GM12878 (cell line): Measurements from ENCODE around the gene CTIF.

ENCODE experiments used
- JUNB ChIP-seq: IDR thresholded peaks from 2 replicates; pipeline ENCODE4 v1.6.1; 2016; ENCODE audit warnings: antibody characterized with exemption, mild to moderate bottlenecking
- POLR2A ChIP-seq: IDR thresholded peaks from 2 replicates; pipeline ENCODE4 v1.6.1; 2011; ENCODE audit warnings: low read depth, mild to moderate bottlenecking, low read length
- POLR2AphosphoS5 ChIP-seq: IDR thresholded peaks from 2 replicates; pipeline ENCODE4 v1.6.1; 2011; ENCODE audit warnings: mild to moderate bottlenecking, low read length, inconsistent platforms

GRCh38 chr18:48734460-48734859 lies 195.6 kb downstream of the CTIF start:
- TF ChIP-seq POLR2A = no peak
- no peak for TF ChIP-seq JUNB
- TF ChIP-seq POLR2AphosphoS5 = no peak
